MCF 10A (cell line): Measurements from ENCODE around the gene PLCB1. TPM values are rescaled to one million over a fixed set of nuclear protein-coding genes. Genes with fewer than 3 reads are reported as not detected.

ENCODE experiments used
- BruUV-seq: library from RNA; stranded (reverse); fragments of 400-500 nt; replicated peaks from 2 replicates; lab custom pipeline; 2021; lab: Mats Ljungman, UMichigan
- CTCF ChIA-PET: fragments of 300-600 bp; sonication (Branson Sonifier 250); formaldehyde crosslinking; extraction: SDS; loops from one replicate; lab custom pipeline; 2021; ENCODE audit warnings: antibody characterized with exemption, inconsistent platforms; lab: Yijun Ruan, JAX
- POLR2A ChIA-PET: fragments of 300-600, 350-650 bp; sonication (Branson Sonifier 250); formaldehyde crosslinking; extraction: SDS; loops from one replicate; lab custom pipeline; 2020; ENCODE audit warnings: antibody characterized with exemption, inconsistent platforms; lab: Yijun Ruan, JAX
- DNase-seq: peaks from one replicate; pipeline ENCODE4 v3.0.0-alpha.2; 2018; ENCODE audit not compliant: unreplicated experiment
- H3K27ac Mint-ChIP-seq: one replicate; pipeline ENCODE4 v1.8.0; 2022; ENCODE audit warnings: mild to moderate bottlenecking, low read depth, mixed read lengths; ENCODE audit not compliant: unreplicated experiment
- H3K27me3 Mint-ChIP-seq: one replicate; pipeline ENCODE4 v1.8.0; 2022; ENCODE audit warnings: mixed read lengths; ENCODE audit not compliant: insufficient read depth, unreplicated experiment
- H3K36me3 Mint-ChIP-seq: one replicate; pipeline ENCODE4 v1.8.0; 2022; ENCODE audit warnings: mild to moderate bottlenecking, moderate library complexity, mixed read lengths; ENCODE audit not compliant: insufficient read depth, unreplicated experiment
- H3K4me1 Mint-ChIP-seq: one replicate; pipeline ENCODE4 v1.8.0; 2022; ENCODE audit warnings: mixed read lengths; ENCODE audit not compliant: insufficient read depth, unreplicated experiment
- H3K4me3 Mint-ChIP-seq: one replicate; pipeline ENCODE4 v1.8.0; 2022; ENCODE audit warnings: mild to moderate bottlenecking, moderate library complexity, mixed read lengths; ENCODE audit not compliant: unreplicated experiment
- H3K9me3 Mint-ChIP-seq: one replicate; pipeline ENCODE4 v1.8.0; 2022; ENCODE audit warnings: mixed read lengths; ENCODE audit not compliant: unreplicated experiment
- intact Hi-C: fragments of 100-400 bp; cut with micrococcal nuclease; formaldehyde crosslinking; loops from 2 replicates; pipeline ENCODE4 v1.14.1; 2022
- total RNA-seq: library from RNA; stranded (reverse); gene quantifications from 2 replicates; pipeline ENCODE4 v1.2.3, GENCODE V29; 2022
- TF ChIP-seq, protein P1 (sequence below): fragments of 200-600 bp; IDR thresholded peaks from one replicate; pipeline ENCODE4 v1.8.0; 2022; ENCODE audit warnings: antibody characterized with exemption, mild to moderate bottlenecking; ENCODE audit not compliant: unreplicated experiment

PLCB1 gene
- total RNA-seq, 1 experiment from 2014 or later, result 5.9 TPM

GRCh38 chr20:8287340-8287739, 155.3 kb downstream of the PLCB1 start:
- BruUV-seq, result no TSS peak
- Mint-ChIP-seq H3K4me1 (no peaks in the 10 kb centered on the region), H3K36me3 (no peaks in the 10 kb centered on the region), H3K27ac (no peak overlapping the region), H3K9me3 (no peaks in the 10 kb centered on the region), H3K4me3 (no peak overlapping the region), H3K27me3 (no peaks in the 10 kb centered on the region)
- CTCF ChIA-PET, result interaction anchor here (1.0 to 1.2 kb wide), 2 partner anchors 11 to 16 kb away, joined by 3 to 6 read pairs; no protein-coding TSS in a partner anchor
- intact Hi-C loops, result no loop called here
- DNase-seq, result no peak
- POLR2A ChIA-PET, result no interaction called here
- TF ChIP-seq, protein P1, sequence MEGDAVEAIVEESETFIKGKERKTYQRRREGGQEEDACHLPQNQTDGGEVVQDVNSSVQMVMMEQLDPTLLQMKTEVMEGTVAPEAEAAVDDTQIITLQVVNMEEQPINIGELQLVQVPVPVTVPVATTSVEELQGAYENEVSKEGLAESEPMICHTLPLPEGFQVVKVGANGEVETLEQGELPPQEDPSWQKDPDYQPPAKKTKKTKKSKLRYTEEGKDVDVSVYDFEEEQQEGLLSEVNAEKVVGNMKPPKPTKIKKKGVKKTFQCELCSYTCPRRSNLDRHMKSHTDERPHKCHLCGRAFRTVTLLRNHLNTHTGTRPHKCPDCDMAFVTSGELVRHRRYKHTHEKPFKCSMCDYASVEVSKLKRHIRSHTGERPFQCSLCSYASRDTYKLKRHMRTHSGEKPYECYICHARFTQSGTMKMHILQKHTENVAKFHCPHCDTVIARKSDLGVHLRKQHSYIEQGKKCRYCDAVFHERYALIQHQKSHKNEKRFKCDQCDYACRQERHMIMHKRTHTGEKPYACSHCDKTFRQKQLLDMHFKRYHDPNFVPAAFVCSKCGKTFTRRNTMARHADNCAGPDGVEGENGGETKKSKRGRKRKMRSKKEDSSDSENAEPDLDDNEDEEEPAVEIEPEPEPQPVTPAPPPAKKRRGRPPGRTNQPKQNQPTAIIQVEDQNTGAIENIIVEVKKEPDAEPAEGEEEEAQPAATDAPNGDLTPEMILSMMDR, result no peak

DNA sequence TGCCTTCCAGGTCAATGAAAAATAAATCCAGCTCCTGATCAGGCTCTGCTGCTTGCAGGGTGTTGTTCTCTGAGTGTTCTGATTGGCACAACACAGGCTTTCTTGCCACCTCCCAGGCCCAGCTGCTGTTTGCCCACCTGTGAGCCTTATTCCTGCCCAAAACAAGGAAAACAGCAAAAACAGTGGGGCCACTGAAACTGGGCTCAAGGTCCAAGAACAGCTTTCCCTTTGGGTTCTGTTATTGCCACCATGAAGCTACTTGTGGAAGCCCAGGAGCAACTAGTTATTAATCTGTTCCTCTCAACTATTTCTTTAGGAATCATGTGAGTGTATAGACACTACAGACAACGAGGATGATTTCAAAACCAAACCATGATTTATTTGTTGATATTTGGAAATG, 159.1 kb downstream of the PLCB1 start:
- H3K27me3 Mint-ChIP-seq, result no peaks in the 10 kb centered on the region
- ChIA-PET POLR2A (no interaction called here), CTCF (interaction anchor here (0.5 to 1.7 kb wide), 5 partner anchors 13 to 1522 kb away, joined by 3 to 5 read pairs (median 3); no protein-coding TSS in a partner anchor)
- intact Hi-C loops, result no loop called here
- no peak for DNase-seq
- H3K27ac Mint-ChIP-seq, result no peak overlapping the region
- H3K4me3 Mint-ChIP-seq, result no peak overlapping the region
- H3K4me1 Mint-ChIP-seq, result no peaks in the 10 kb centered on the region
- H3K36me3 Mint-ChIP-seq, result no peaks in the 10 kb centered on the region
- TF ChIP-seq, protein P1, result no peak
- no peaks in the 10 kb centered on the region for H3K9me3 Mint-ChIP-seq
- BruUV-seq, result no TSS peak

- no peaks in the 10 kb centered on the region for H3K27me3 Mint-ChIP-seq
- H3K27ac Mint-ChIP-seq, result no peak overlapping the region
- TF ChIP-seq, protein P1, result no peak
- POLR2A ChIA-PET, result interaction anchor here (1.4 kb wide), 1 partner anchor 9 kb away, joined by 5 read pairs; no protein-coding TSS in a partner anchor
- H3K4me3 Mint-ChIP-seq, result no peak overlapping the region
- no peaks in the 10 kb centered on the region for H3K4me1 Mint-ChIP-seq
- intact Hi-C loops, result no loop called here
- BruUV-seq, result no TSS peak
- DNase-seq, result no peak
- no peaks in the 10 kb centered on the region for H3K36me3 Mint-ChIP-seq
- no peaks in the 10 kb centered on the region for H3K9me3 Mint-ChIP-seq
- CTCF ChIA-PET, result interaction anchor here (1.1 to 1.7 kb wide), 2 partner anchors 12 to 14 kb away, joined by 3 to 4 read pairs; no protein-coding TSS in a partner anchor
Observed at GRCh38 chr20:8291873-8292272, 159.8 kb downstream of the PLCB1 start.

GRCh38 chr20:8292793-8293192, 160.7 kb downstream of the PLCB1 start:
- Mint-ChIP-seq H3K27me3 (no peaks in the 10 kb centered on the region), H3K36me3 (no peaks in the 10 kb centered on the region), H3K4me1 (no peaks in the 10 kb centered on the region), H3K9me3 (no peaks in the 10 kb centered on the region), H3K27ac (no peak overlapping the region), H3K4me3 (no peak overlapping the region)
- TF ChIP-seq, protein P1, result no peak
- intact Hi-C loops, result no loop called here
- ChIA-PET POLR2A (interaction anchor here (0.8 to 1.4 kb wide), 2 partner anchors 8 to 15 kb away, joined by 3 to 5 read pairs; no protein-coding TSS in a partner anchor), CTCF (interaction anchor here (1.1 to 1.7 kb wide), 2 partner anchors 11 to 151 kb away, joined by 3 to 4 read pairs; no protein-coding TSS in a partner anchor)
- no TSS peak for BruUV-seq
- DNase-seq, result no peak
